IPS-18a (cell line): ENCODE results near the gene FGF14.

Experiments
- H3K27ac ChIP-seq: one replicate; pipeline ENCODE4 v1.5.1; 2013; ENCODE audit warnings: low read length
- H3K27me3 ChIP-seq: one replicate; pipeline ENCODE4 v1.6.1; 2013; ENCODE audit warnings: mild to moderate bottlenecking, low read length; ENCODE audit not compliant: control insufficient read depth, insufficient read depth
- H3K36me3 ChIP-seq: one replicate; pipeline ENCODE4 v1.6.1; 2013; ENCODE audit warnings: low read depth, low read length; ENCODE audit not compliant: control insufficient read depth
- H3K4me1 ChIP-seq: one replicate; pipeline ENCODE4 v1.6.1; 2013; ENCODE audit warnings: low read depth, low read length; ENCODE audit not compliant: control insufficient read depth
- H3K4me3 ChIP-seq: one replicate; pipeline ENCODE4 v1.5.1; 2013; ENCODE audit warnings: low read length
- H3K9ac ChIP-seq: one replicate; pipeline ENCODE4 v1.6.1; 2013; ENCODE audit warnings: mild to moderate bottlenecking, low read length, moderate library complexity
- H3K9me3 ChIP-seq: one replicate; pipeline ENCODE4 v1.6.1; 2013; ENCODE audit warnings: low read depth, low read length; ENCODE audit not compliant: control insufficient read depth

Gene FGF14

GRCh38 chr13:101703838-101704237 is 698.0 kb downstream of the FGF14 start:
- H3K9ac ChIP-seq: no peak overlapping the region
- no peaks in the 10 kb centered on the region for H3K9me3 ChIP-seq
- peaks cover 9% of the 10 kb centered on the region for H3K4me1 ChIP-seq
- no peaks in the 10 kb centered on the region for H3K27me3 ChIP-seq
- no peak overlapping the region for H3K27ac ChIP-seq
- H3K4me3 ChIP-seq: no peak overlapping the region
- H3K36me3 ChIP-seq: no peaks in the 10 kb centered on the region

GRCh38 chr13:101703081-101703480 is 698.8 kb downstream of the FGF14 start:
- H3K4me3 ChIP-seq: no peak overlapping the region
- no peaks in the 10 kb centered on the region for H3K27me3 ChIP-seq
- H3K9ac ChIP-seq: no peak overlapping the region
- H3K36me3 ChIP-seq: no peaks in the 10 kb centered on the region
- no peak overlapping the region for H3K27ac ChIP-seq
- peaks cover 2% of the 10 kb centered on the region for H3K4me1 ChIP-seq
- no peaks in the 10 kb centered on the region for H3K9me3 ChIP-seq

GRCh38 chr13:101700598-101700997 is 701.2 kb downstream of the FGF14 start:
- Histone ChIP-seq H3K27me3 (no peaks in the 10 kb centered on the region), H3K9me3 (no peaks in the 10 kb centered on the region), H3K4me3 (no peak overlapping the region), H3K4me1 (no peaks in the 10 kb centered on the region), H3K9ac (no peak overlapping the region), H3K36me3 (no peaks in the 10 kb centered on the region), H3K27ac (no peak overlapping the region)

- H3K27me3 ChIP-seq: no peaks in the 10 kb centered on the region
- H3K9me3 ChIP-seq: no peaks in the 10 kb centered on the region
- H3K9ac ChIP-seq: no peak overlapping the region
- H3K4me3 ChIP-seq: no peak overlapping the region
- H3K36me3 ChIP-seq: no peaks in the 10 kb centered on the region
- no peak overlapping the region for H3K27ac ChIP-seq
- H3K4me1 ChIP-seq: no peaks in the 10 kb centered on the region
Measured at GRCh38 chr13:101698400-101698799, 703.4 kb downstream of the FGF14 start.

GRCh38 chr13:101697745-101698144 is 704.1 kb downstream of the FGF14 start:
- Histone ChIP-seq H3K27me3 (no peaks in the 10 kb centered on the region), H3K4me3 (no peak overlapping the region), H3K9me3 (no peaks in the 10 kb centered on the region), H3K4me1 (no peaks in the 10 kb centered on the region), H3K36me3 (no peaks in the 10 kb centered on the region), H3K9ac (no peak overlapping the region), H3K27ac (no peak overlapping the region)

GRCh38 chr13:101695870-101696516 is 705.9 kb downstream of the FGF14 start:
- Histone ChIP-seq H3K27me3 (no peaks in the 10 kb centered on the region), H3K4me3 (no peak overlapping the region), H3K9me3 (no peaks in the 10 kb centered on the region), H3K4me1 (no peaks in the 10 kb centered on the region), H3K9ac (no peak overlapping the region), H3K36me3 (no peaks in the 10 kb centered on the region), H3K27ac (no peak overlapping the region)

- Histone ChIP-seq H3K9me3 (no peaks in the 10 kb centered on the region), H3K36me3 (no peaks in the 10 kb centered on the region), H3K4me3 (no peak overlapping the region), H3K4me1 (no peaks in the 10 kb centered on the region), H3K27ac (no peak overlapping the region), H3K9ac (no peak overlapping the region), H3K27me3 (no peaks in the 10 kb centered on the region)
Measured at GRCh38 chr13:101691341-101691860, 710.4 kb downstream of the FGF14 start.

GRCh38 chr13:101690871-101691270 is 711.0 kb downstream of the FGF14 start:
- Histone ChIP-seq H3K27me3 (no peaks in the 10 kb centered on the region), H3K9ac (no peak overlapping the region), H3K27ac (no peak overlapping the region), H3K9me3 (no peaks in the 10 kb centered on the region), H3K4me3 (no peak overlapping the region), H3K36me3 (no peaks in the 10 kb centered on the region), H3K4me1 (no peaks in the 10 kb centered on the region)

GRCh38 chr13:101686003-101686402 is 715.8 kb downstream of the FGF14 start:
- Histone ChIP-seq H3K27me3 (no peaks in the 10 kb centered on the region), H3K4me1 (no peaks in the 10 kb centered on the region), H3K9me3 (no peaks in the 10 kb centered on the region), H3K36me3 (no peaks in the 10 kb centered on the region), H3K27ac (no peak overlapping the region), H3K9ac (no peak overlapping the region), H3K4me3 (no peak overlapping the region)

GRCh38 chr13:101681834-101682233 is 720.0 kb downstream of the FGF14 start:
- H3K9ac ChIP-seq: no peak overlapping the region
- H3K9me3 ChIP-seq: no peaks in the 10 kb centered on the region
- no peaks in the 10 kb centered on the region for H3K27me3 ChIP-seq
- no peak overlapping the region for H3K4me3 ChIP-seq
- no peak overlapping the region for H3K27ac ChIP-seq
- H3K4me1 ChIP-seq: no peaks in the 10 kb centered on the region
- no peaks in the 10 kb centered on the region for H3K36me3 ChIP-seq

GRCh38 chr13:101673360-101674105 is 728.3 kb downstream of the FGF14 start:
- Histone ChIP-seq H3K27me3 (no peaks in the 10 kb centered on the region), H3K4me1 (no peaks in the 10 kb centered on the region), H3K9ac (no peak overlapping the region), H3K27ac (no peak overlapping the region), H3K9me3 (no peaks in the 10 kb centered on the region), H3K36me3 (no peaks in the 10 kb centered on the region), H3K4me3 (no peak overlapping the region)

- Histone ChIP-seq H3K4me1 (no peaks in the 10 kb centered on the region), H3K9ac (no peak overlapping the region), H3K4me3 (no peak overlapping the region), H3K36me3 (no peaks in the 10 kb centered on the region), H3K9me3 (no peaks in the 10 kb centered on the region), H3K27me3 (no peaks in the 10 kb centered on the region), H3K27ac (no peak overlapping the region)
Measured at GRCh38 chr13:101661839-101662238, 740.0 kb downstream of the FGF14 start.
